Measurements from ENCODE around the gene SPATS2L. TPM values are rescaled to one million over a fixed set of nuclear protein-coding genes. Genes with fewer than 3 reads are reported as not detected.

Gene SPATS2L
- total and polyA plus RNA-seq, 8 donors: 36.8 to 245 (median 80.7) TPM

GRCh38 chr2:200356321-200356720 lies 49.8 kb downstream of the SPATS2L start:
- Histone ChIP-seq H3K4me1 (peaks cover 11 to 54% (median 34%) of the 10 kb centered on the region in 4 donors), H3K36me3 (no peaks in the 10 kb centered on the region), H3K9me3 (no peaks in the 10 kb centered on the region), H3K27ac (peak overlapping the region in 1 of 5 donors; percentile 30), H3K27me3 (no peaks in the 10 kb centered on the region), H3K4me3 (no peak overlapping the region)
- TF ChIP-seq EP300 (IDR thresholded peaks at IDR 0.05) (no peak), CTCF (IDR thresholded peaks at IDR 0.05) (no peak), POLR2A (IDR thresholded peaks at IDR 0.05) (no peak), POLR2AphosphoS5 (IDR thresholded peaks at IDR 0.05) (no peak)
- intact Hi-C loops (cut with DNase I; ENCODE audit: low total_unique reads): no loop called here
- peak in 1 of 2 donors; percentile 48 for DNase-seq
- 71 to 86% (median 85%) methylated on average over 1 of the region's 1 CpG for WGBS, 5 donors

GRCh38 chr2:200356857-200357384 lies 50.4 kb downstream of the SPATS2L start:
- peaks cover 11 to 49% (median 31%) of the 10 kb centered on the region in 4 donors for H3K4me1 ChIP-seq
- DNase-seq: peak in 1 of 2 donors; percentile 53
- H3K27ac ChIP-seq: peak overlapping the region in 1 of 5 donors; percentile 52
- 57 to 81% (median 76%) methylated on average over 1 of the region's 1 CpG for WGBS, 5 donors
- no peaks in the 10 kb centered on the region for H3K27me3 ChIP-seq
- TF ChIP-seq EP300 (IDR thresholded peaks at IDR 0.05): no peak
- TF ChIP-seq CTCF (IDR thresholded peaks at IDR 0.05): no peak
- TF ChIP-seq POLR2A (IDR thresholded peaks at IDR 0.05): no peak
- TF ChIP-seq POLR2AphosphoS5 (IDR thresholded peaks at IDR 0.05): no peak
- intact Hi-C loops (cut with DNase I; ENCODE audit: low total_unique reads): no loop called here
- no peak overlapping the region for H3K4me3 ChIP-seq
- no peaks in the 10 kb centered on the region for H3K9me3 ChIP-seq
- no peaks in the 10 kb centered on the region for H3K36me3 ChIP-seq

GRCh38 chr2:200357845-200358244 lies 51.4 kb downstream of the SPATS2L start:
- H3K9me3 ChIP-seq: no peaks in the 10 kb centered on the region
- TF ChIP-seq CTCF (IDR thresholded peaks at IDR 0.05) (no peak), POLR2AphosphoS5 (IDR thresholded peaks at IDR 0.05) (peak in 1 of 3 donors; percentile 38), POLR2A (IDR thresholded peaks at IDR 0.05) (no peak), EP300 (IDR thresholded peaks at IDR 0.05) (no peak)
- intact Hi-C loops (cut with DNase I; ENCODE audit: low total_unique reads): no loop called here
- H3K4me1 ChIP-seq: peaks cover 5 to 42% (median 23%) of the 10 kb centered on the region in 4 donors
- H3K4me3 ChIP-seq: no peak overlapping the region
- WGBS, 5 donors: 65 to 87% (median 72%) methylated on average over 3 of the region's 3 CpGs
- no peaks in the 10 kb centered on the region for H3K27me3 ChIP-seq
- peak overlapping the region in 1 of 5 donors; percentile 52 for H3K27ac ChIP-seq
- peak in 1 of 2 donors; percentile 25 for DNase-seq
- H3K36me3 ChIP-seq: no peaks in the 10 kb centered on the region

- no peaks in the 10 kb centered on the region for H3K27me3 ChIP-seq
- H3K4me3 ChIP-seq: no peak overlapping the region
- intact Hi-C loops (cut with DNase I; ENCODE audit: low total_unique reads): no loop called here
- H3K36me3 ChIP-seq: no peaks in the 10 kb centered on the region
- peak in 1 of 2 donors; percentile 32 for DNase-seq
- H3K4me1 ChIP-seq: peaks cover 5 to 35% (median 14%) of the 10 kb centered on the region in 4 donors
- no peak for TF ChIP-seq CTCF (IDR thresholded peaks at IDR 0.05)
- no peak for TF ChIP-seq POLR2AphosphoS5 (IDR thresholded peaks at IDR 0.05)
- no peak for TF ChIP-seq POLR2A (IDR thresholded peaks at IDR 0.05)
- no peak for TF ChIP-seq EP300 (IDR thresholded peaks at IDR 0.05)
- H3K9me3 ChIP-seq: no peaks in the 10 kb centered on the region
- 85 to 94% (median 93%) methylated on average over 2 of the region's 2 CpGs for WGBS, 5 donors
- H3K27ac ChIP-seq: no peak overlapping the region
Measured at GRCh38 chr2:200359552-200359951, 53.1 kb downstream of the SPATS2L start.
